ENCODE measurements around the gene SHOX.

The SHOX gene

GRCh38 chrX:637660-638481, 7.3 kb downstream of the SHOX start:
- no peak overlapping the region for H3K27ac ChIP-seq (ENCODE audit: low read depth in 2 of 2, low read length in 2 of 2)
- H3K36me3 ChIP-seq (ENCODE audit: control insufficient read depth in 2 of 2, insufficient read depth in 2 of 2, low read length in 2 of 2): no peaks in the 10 kb centered on the region
- no peaks in the 10 kb centered on the region for H3K9me3 ChIP-seq (ENCODE audit: control insufficient read depth in 2 of 2, low read length in 2 of 2)
- peaks cover 0 to 2% of the 10 kb centered on the region in 2 donors for H3K4me1 ChIP-seq (ENCODE audit: control insufficient read depth in 2 of 2, insufficient read depth in 2 of 2, low read length in 2 of 2)
- H3K4me3 ChIP-seq (ENCODE audit: low read length in 2 of 2): peak overlapping the region in 1 of 2 donors; percentile 48
- no peak overlapping the region for H3K9ac ChIP-seq (ENCODE audit: low read depth in 1 of 2, low read length in 2 of 2)
- peaks cover 19 to 47% of the 10 kb centered on the region in 2 donors for H3K27me3 ChIP-seq (ENCODE audit: control insufficient read depth in 2 of 2, insufficient read depth in 2 of 2, low read length in 2 of 2)

GRCh38 chrX:638482-639131, 8.0 kb downstream of the SHOX start:
- Histone ChIP-seq H3K9me3 (ENCODE audit: control insufficient read depth in 2 of 2, low read length in 2 of 2) (no peaks in the 10 kb centered on the region), H3K4me3 (ENCODE audit: low read length in 2 of 2) (peak overlapping the region in 1 of 2 donors; percentile 48), H3K36me3 (ENCODE audit: control insufficient read depth in 2 of 2, insufficient read depth in 2 of 2, low read length in 2 of 2) (no peaks in the 10 kb centered on the region), H3K9ac (ENCODE audit: low read depth in 1 of 2, low read length in 2 of 2) (no peak overlapping the region), H3K27me3 (ENCODE audit: control insufficient read depth in 2 of 2, insufficient read depth in 2 of 2, low read length in 2 of 2) (peaks cover 16 to 47% of the 10 kb centered on the region in 2 donors), H3K4me1 (ENCODE audit: control insufficient read depth in 2 of 2, insufficient read depth in 2 of 2, low read length in 2 of 2) (peaks cover 0 to 2% of the 10 kb centered on the region in 2 donors), H3K27ac (ENCODE audit: low read depth in 2 of 2, low read length in 2 of 2) (no peak overlapping the region)

- Histone ChIP-seq H3K4me1 (ENCODE audit: control insufficient read depth in 2 of 2, insufficient read depth in 2 of 2, low read length in 2 of 2) (peaks cover 0 to 2% of the 10 kb centered on the region in 2 donors), H3K27ac (ENCODE audit: low read depth in 2 of 2, low read length in 2 of 2) (no peak overlapping the region), H3K4me3 (ENCODE audit: low read length in 2 of 2) (no peak overlapping the region), H3K36me3 (ENCODE audit: control insufficient read depth in 2 of 2, insufficient read depth in 2 of 2, low read length in 2 of 2) (no peaks in the 10 kb centered on the region), H3K27me3 (ENCODE audit: control insufficient read depth in 2 of 2, insufficient read depth in 2 of 2, low read length in 2 of 2) (peaks cover 14 to 41% of the 10 kb centered on the region in 2 donors), H3K9ac (ENCODE audit: low read depth in 1 of 2, low read length in 2 of 2) (no peak overlapping the region), H3K9me3 (ENCODE audit: control insufficient read depth in 2 of 2, low read length in 2 of 2) (no peaks in the 10 kb centered on the region)
These were observed 8.6 kb downstream of the SHOX start for GRCh38 chrX:639151-639550.

- Histone ChIP-seq H3K4me3 (ENCODE audit: low read length in 2 of 2) (no peak overlapping the region), H3K27me3 (ENCODE audit: control insufficient read depth in 2 of 2, insufficient read depth in 2 of 2, low read length in 2 of 2) (peaks cover 10 to 28% of the 10 kb centered on the region in 2 donors), H3K4me1 (ENCODE audit: control insufficient read depth in 2 of 2, insufficient read depth in 2 of 2, low read length in 2 of 2) (peaks cover 0 to 2% of the 10 kb centered on the region in 2 donors), H3K9ac (ENCODE audit: low read depth in 1 of 2, low read length in 2 of 2) (no peak overlapping the region), H3K27ac (ENCODE audit: low read depth in 2 of 2, low read length in 2 of 2) (no peak overlapping the region), H3K9me3 (ENCODE audit: control insufficient read depth in 2 of 2, low read length in 2 of 2) (no peaks in the 10 kb centered on the region), H3K36me3 (ENCODE audit: control insufficient read depth in 2 of 2, insufficient read depth in 2 of 2, low read length in 2 of 2) (no peaks in the 10 kb centered on the region)
These were observed 10.1 kb downstream of the SHOX start for GRCh38 chrX:640641-641040.

- H3K36me3 ChIP-seq (ENCODE audit: control insufficient read depth in 2 of 2, insufficient read depth in 2 of 2, low read length in 2 of 2): no peaks in the 10 kb centered on the region
- H3K4me1 ChIP-seq (ENCODE audit: control insufficient read depth in 2 of 2, insufficient read depth in 2 of 2, low read length in 2 of 2): peaks cover 0 to 2% of the 10 kb centered on the region in 2 donors
- no peak overlapping the region for H3K27ac ChIP-seq (ENCODE audit: low read depth in 2 of 2, low read length in 2 of 2)
- H3K9ac ChIP-seq (ENCODE audit: low read depth in 1 of 2, low read length in 2 of 2): no peak overlapping the region
- peaks cover 8 to 25% of the 10 kb centered on the region in 2 donors for H3K27me3 ChIP-seq (ENCODE audit: control insufficient read depth in 2 of 2, insufficient read depth in 2 of 2, low read length in 2 of 2)
- no peaks in the 10 kb centered on the region for H3K9me3 ChIP-seq (ENCODE audit: control insufficient read depth in 2 of 2, low read length in 2 of 2)
- no peak overlapping the region for H3K4me3 ChIP-seq (ENCODE audit: low read length in 2 of 2)
These were observed 11.3 kb downstream of the SHOX start for GRCh38 chrX:641671-642435.

- Histone ChIP-seq H3K27ac (ENCODE audit: low read depth in 2 of 2, low read length in 2 of 2) (no peak overlapping the region), H3K36me3 (ENCODE audit: control insufficient read depth in 2 of 2, insufficient read depth in 2 of 2, low read length in 2 of 2) (no peaks in the 10 kb centered on the region), H3K4me3 (ENCODE audit: low read length in 2 of 2) (no peak overlapping the region), H3K9ac (ENCODE audit: low read depth in 1 of 2, low read length in 2 of 2) (no peak overlapping the region), H3K9me3 (ENCODE audit: control insufficient read depth in 2 of 2, low read length in 2 of 2) (no peaks in the 10 kb centered on the region), H3K4me1 (ENCODE audit: control insufficient read depth in 2 of 2, insufficient read depth in 2 of 2, low read length in 2 of 2) (peaks cover 0 to 2% of the 10 kb centered on the region in 2 donors), H3K27me3 (ENCODE audit: control insufficient read depth in 2 of 2, insufficient read depth in 2 of 2, low read length in 2 of 2) (peaks cover 8 to 20% of the 10 kb centered on the region in 2 donors)
These were observed 12.0 kb downstream of the SHOX start for GRCh38 chrX:642436-643240.

- Histone ChIP-seq H3K36me3 (ENCODE audit: control insufficient read depth in 2 of 2, insufficient read depth in 2 of 2, low read length in 2 of 2) (no peaks in the 10 kb centered on the region), H3K27ac (ENCODE audit: low read depth in 2 of 2, low read length in 2 of 2) (no peak overlapping the region), H3K9me3 (ENCODE audit: control insufficient read depth in 2 of 2, low read length in 2 of 2) (no peaks in the 10 kb centered on the region), H3K27me3 (ENCODE audit: control insufficient read depth in 2 of 2, insufficient read depth in 2 of 2, low read length in 2 of 2) (peaks cover 8 to 14% of the 10 kb centered on the region in 2 donors), H3K4me3 (ENCODE audit: low read length in 2 of 2) (no peak overlapping the region), H3K4me1 (ENCODE audit: control insufficient read depth in 2 of 2, insufficient read depth in 2 of 2, low read length in 2 of 2) (no peaks in the 10 kb centered on the region), H3K9ac (ENCODE audit: low read depth in 1 of 2, low read length in 2 of 2) (no peak overlapping the region)
These were observed 12.6 kb downstream of the SHOX start for GRCh38 chrX:643241-643595.

GRCh38 chrX:643911-644303, 13.3 kb downstream of the SHOX start:
- Histone ChIP-seq H3K4me3 (ENCODE audit: low read length in 2 of 2) (peak overlapping the region; percentile 71 to 72), H3K9ac (ENCODE audit: low read depth in 1 of 2, low read length in 2 of 2) (peak overlapping the region in 1 of 2 donors; percentile 48), H3K4me1 (ENCODE audit: control insufficient read depth in 2 of 2, insufficient read depth in 2 of 2, low read length in 2 of 2) (no peaks in the 10 kb centered on the region)

GRCh38 chrX:644304-645281, 14.0 kb downstream of the SHOX start:
- Histone ChIP-seq H3K9me3 (ENCODE audit: control insufficient read depth in 2 of 2, low read length in 2 of 2) (no peaks in the 10 kb centered on the region), H3K27me3 (ENCODE audit: control insufficient read depth in 2 of 2, insufficient read depth in 2 of 2, low read length in 2 of 2) (peaks cover 0 to 12% of the 10 kb centered on the region in 2 donors), H3K27ac (ENCODE audit: low read depth in 2 of 2, low read length in 2 of 2) (peak overlapping the region; percentile 43 to 51), H3K4me1 (ENCODE audit: control insufficient read depth in 2 of 2, insufficient read depth in 2 of 2, low read length in 2 of 2) (no peaks in the 10 kb centered on the region), H3K4me3 (ENCODE audit: low read length in 2 of 2) (peak overlapping the region; percentile 71 to 72), H3K36me3 (ENCODE audit: control insufficient read depth in 2 of 2, insufficient read depth in 2 of 2, low read length in 2 of 2) (no peaks in the 10 kb centered on the region), H3K9ac (ENCODE audit: low read depth in 1 of 2, low read length in 2 of 2) (peak overlapping the region in 1 of 2 donors; percentile 48)

More at GRCh38 chrX:643911-644303, 13.3 kb downstream of the SHOX start:
- no peak overlapping the region for H3K27ac ChIP-seq (ENCODE audit: low read depth in 2 of 2, low read length in 2 of 2)
- H3K9me3 ChIP-seq (ENCODE audit: control insufficient read depth in 2 of 2, low read length in 2 of 2): no peaks in the 10 kb centered on the region
- peaks cover 5 to 12% of the 10 kb centered on the region in 2 donors for H3K27me3 ChIP-seq (ENCODE audit: control insufficient read depth in 2 of 2, insufficient read depth in 2 of 2, low read length in 2 of 2)
- no peaks in the 10 kb centered on the region for H3K36me3 ChIP-seq (ENCODE audit: control insufficient read depth in 2 of 2, insufficient read depth in 2 of 2, low read length in 2 of 2)
